Measurements from ENCODE around the gene SLC16A5.

- no peak for TF ChIP-seq POLR2A (IDR thresholded peaks at IDR 0.05)
- no peak for TF ChIP-seq CTCF (IDR thresholded peaks at IDR 0.05)
Measured at GRCh38 chr17:75102385-75102821, 14.6 kb downstream of the SLC16A5 start.
